ENCODE results near the gene RAPGEF5.

Gene RAPGEF5

DNA sequence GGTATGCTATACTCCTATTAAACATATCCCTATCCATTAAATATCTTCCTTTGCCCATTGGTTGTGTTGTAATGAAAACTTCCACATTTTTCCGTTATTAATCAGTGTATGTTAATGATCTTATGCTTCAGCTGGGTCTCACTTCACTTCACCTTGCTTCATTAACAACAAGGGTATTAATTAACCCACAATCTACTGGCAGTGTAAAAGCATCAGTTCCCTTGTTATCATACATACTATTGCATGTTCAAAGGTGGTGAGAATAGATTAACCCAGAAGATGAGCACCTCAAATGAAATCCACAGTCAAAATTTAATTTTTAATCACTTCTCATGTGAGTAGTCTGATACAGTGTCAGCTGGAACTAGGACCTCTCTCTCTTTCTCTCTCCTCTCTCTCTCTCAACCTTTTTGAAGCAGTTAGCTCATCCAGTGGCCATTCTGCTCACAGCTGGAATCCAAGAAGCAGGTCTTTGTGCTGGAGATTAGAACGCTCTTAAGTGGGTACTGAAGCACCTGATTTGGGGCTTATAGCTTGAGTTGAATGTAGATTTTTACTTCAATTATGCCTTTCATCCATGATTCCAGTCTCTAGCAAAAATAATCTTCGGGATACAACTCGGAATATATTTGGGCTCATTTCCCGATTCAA is 172.3 kb downstream of the RAPGEF5 start:
- DNase-seq: no peak

- no peak for DNase-seq
Observed at GRCh38 chr7:22183522-22184280, 173.3 kb downstream of the RAPGEF5 start.

GRCh38 chr7:22182149-22182548 is 174.8 kb downstream of the RAPGEF5 start:
- DNase-seq: no peak

GRCh38 chr7:22181663-22182062 is 175.3 kb downstream of the RAPGEF5 start:
- no peak for DNase-seq

DNA sequence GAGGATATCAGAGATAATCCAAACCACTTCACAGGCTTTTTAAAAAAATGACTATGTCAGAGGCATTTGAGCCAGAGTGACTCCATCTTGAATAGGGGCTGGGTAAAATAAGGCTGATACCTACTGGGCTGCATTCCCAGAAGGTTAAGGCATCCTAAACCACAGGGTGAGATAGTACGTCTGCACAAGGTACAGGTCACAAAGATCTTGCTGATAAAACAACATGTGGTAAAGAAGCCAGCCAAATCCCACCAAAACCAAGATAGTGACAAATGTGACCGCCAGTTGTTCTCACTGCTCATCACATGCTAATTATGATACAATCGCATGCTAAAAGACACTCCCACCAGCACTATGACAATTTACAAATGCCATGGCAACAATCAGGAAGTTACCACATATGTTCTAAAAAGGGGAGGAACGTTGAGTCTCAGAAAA is 177.5 kb downstream of the RAPGEF5 start:
- DNase-seq: no peak

- no peak for DNase-seq
Observed at GRCh38 chr7:22178735-22179134, 178.2 kb downstream of the RAPGEF5 start.

GRCh38 chr7:22176791-22177412 is 180.1 kb downstream of the RAPGEF5 start:
- DNase-seq: no peak

- no peak for DNase-seq
Observed at GRCh38 chr7:22174574-22174953, 182.4 kb downstream of the RAPGEF5 start.

DNA sequence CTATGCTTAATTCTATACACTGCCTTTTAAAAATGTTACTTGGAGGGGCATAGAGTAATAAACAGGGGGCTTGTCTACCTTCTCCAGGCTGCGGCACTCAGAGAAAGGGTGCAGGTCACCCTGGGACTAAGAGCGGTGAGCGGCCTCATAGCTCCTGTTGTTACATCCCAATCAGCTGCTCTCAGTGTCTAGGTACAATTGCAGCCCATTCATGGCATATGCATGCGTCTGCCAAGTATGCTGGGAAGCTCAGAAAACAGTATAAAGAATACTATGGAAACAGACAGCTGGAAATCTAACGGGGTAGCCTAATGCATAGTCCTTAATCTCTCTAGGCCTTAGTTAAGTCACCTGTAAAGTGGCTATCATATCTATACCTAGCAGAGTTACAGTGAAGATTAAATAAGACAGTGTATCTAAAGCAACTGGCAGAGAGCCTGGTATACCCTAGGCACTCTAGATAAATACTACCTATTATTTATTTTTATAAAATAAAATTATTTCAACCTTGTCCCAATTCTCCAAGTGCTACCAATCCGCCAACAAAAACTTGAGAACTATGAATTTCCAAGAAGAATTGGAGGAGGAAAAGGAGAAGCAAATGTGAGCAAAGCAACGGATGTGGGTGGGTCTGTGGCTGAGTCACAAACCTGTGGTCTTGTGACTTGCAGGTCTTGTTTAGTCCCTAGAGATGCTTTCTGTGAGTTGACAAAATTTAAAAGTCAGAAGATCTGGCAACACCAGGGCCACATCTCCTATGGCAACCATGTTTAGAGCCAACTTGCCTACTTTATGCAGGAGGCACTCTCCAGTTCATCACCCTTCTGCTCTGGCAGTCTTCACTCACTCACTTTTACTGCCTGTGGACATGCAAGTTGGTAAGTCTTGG is 183.0 kb downstream of the RAPGEF5 start:
- DNase-seq: no peak

DNA sequence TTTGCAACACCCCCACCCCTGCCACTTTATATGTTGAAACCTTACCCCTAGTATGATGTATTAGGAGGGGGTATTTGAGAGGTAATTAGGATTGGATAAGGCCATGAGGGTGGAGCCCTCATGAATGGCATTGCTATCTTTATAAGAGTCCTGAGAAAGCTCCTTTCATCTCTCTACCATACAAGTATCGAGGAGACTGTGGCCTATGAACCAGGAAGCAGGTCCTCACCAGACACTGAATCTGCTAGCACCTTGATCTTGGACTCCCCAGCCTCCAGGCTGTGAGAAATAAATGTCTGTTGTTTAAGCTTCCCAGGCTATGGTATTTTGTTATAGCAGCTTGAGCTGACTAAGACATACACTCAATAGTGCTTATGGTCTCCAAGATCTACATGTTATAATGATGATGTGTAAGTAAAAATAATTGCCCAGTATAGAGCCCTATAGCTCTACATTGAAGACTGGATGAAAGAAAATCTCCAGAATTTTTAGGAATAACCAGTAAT is 188.8 kb downstream of the RAPGEF5 start:
- DNase-seq: no peak

DNA sequence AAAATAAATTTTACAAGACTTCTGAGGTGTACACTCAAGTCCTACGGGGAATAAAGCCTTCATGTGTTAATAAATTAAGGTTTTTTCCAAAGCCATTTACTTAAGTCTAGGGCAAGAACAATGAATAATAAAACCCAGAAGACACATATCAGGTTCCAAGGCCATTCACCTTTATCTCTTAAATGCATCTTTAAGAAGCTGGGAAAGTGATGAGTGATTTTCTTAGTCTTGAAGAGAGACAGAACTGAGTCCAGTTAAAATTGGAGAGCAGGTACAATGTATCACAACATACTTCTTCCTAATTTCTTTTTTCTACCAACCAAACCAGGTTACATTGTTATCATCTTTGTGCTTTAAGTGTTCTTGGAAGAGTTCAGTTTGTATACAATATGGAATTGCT is 189.5 kb downstream of the RAPGEF5 start:
- DNase-seq: no peak

- DNase-seq: no peak
Observed at GRCh38 chr7:22166928-22167327, 190.0 kb downstream of the RAPGEF5 start.

- DNase-seq: no peak
Observed at GRCh38 chr7:22159341-22159740, 197.6 kb downstream of the RAPGEF5 start.

DNA sequence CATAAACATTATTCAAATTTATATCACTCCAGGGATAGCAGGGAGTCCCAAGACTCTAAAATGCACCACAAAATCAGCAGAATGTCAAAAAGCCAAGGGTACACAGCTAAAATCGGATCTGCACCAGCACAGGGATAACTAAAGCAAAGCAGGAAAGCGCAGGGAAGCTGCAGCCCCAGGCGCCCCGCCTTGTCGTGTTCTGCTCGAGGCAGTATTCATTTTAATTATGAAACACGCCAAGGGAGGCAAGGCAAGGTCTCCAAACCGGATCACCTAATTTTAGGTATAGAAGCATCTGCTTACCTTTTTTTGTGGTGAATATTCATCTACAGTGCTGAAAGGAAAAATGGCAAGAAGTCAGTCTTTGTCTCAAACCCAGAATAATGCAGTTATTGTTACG is 199.4 kb downstream of the RAPGEF5 start:
- no peak for DNase-seq

DNA sequence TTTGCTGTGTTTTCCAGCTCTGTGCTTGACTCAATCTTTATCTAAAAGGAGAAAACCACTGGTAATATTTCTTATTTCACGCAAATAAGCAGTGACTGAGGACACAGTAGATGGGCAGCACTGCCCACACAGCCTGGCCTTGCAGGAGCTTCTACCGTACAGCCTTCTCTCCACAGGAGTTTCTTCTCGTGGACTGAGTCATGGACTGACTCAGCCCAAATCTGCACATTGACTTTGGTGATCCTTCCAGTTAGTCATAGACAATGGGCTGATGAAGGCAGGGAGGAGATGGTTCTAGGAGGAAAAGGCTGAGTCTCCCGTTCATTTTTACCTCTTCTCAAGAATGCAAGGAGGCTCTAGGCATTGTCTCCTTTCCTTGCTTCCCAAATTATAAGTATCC is 200.7 kb downstream of the RAPGEF5 start:
- DNase-seq: no peak

DNA sequence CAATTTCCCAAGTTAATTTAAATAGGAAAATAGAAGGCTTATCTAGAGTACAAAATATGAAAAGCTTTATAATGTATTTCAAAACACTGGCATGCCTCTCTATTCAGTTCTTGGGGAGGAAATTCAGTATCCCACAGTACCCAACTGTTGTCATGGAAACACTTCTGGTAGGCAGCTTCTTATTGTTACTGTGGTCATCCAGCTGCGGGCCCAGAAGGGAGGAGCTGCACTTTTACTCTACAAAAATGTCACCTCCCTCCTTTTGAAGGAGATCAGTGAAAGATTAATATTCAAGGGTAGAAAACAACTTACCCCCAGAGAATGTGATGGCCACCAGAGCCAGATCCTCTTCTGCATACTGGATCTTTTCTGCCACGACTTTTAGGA is 202.8 kb downstream of the RAPGEF5 start:
- DNase-seq: no peak

DNA sequence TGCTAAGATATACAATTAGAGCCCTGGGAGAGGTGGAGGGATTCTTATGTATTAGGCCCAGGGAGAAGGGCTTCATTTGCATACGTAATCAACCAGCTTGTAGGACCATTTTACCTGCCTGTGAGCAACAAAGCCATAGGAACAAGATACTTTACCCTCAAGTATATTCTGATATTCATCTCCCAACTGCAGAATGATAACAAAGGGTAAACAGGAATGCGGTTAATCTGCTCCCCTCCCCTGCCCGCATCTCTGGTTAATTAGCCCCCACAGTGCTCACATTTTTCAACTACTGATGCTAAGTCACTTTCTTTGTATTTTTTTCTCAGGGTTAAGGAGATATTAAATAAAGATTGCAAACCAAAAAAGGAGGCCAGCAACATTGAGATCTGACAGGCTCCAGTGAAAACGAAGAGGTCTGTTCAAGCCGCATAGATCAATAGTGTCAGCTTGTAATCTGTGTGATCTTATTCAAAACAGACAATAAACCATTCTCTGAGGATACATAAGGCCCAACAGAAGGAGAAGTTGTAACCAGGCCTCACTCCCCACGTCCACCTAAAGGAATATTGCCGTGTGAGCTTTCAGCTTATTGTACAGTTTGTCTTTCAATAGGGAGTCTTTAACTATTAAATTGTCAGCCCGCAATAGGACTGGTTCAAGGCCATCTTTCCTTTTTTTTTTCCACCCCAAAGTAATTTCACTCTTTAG is 203.4 kb downstream of the RAPGEF5 start:
- DNase-seq: no peak

- no peak for DNase-seq
Observed at GRCh38 chr7:22152690-22153089, 204.3 kb downstream of the RAPGEF5 start.

GRCh38 chr7:22151901-22152300 is 205.1 kb downstream of the RAPGEF5 start:
- DNase-seq: no peak

GRCh38 chr7:22150221-22150620 is 206.7 kb downstream of the RAPGEF5 start:
- DNase-seq: no peak

- DNase-seq: no peak
Observed at GRCh38 chr7:22147868-22148267, 209.1 kb downstream of the RAPGEF5 start.

DNA sequence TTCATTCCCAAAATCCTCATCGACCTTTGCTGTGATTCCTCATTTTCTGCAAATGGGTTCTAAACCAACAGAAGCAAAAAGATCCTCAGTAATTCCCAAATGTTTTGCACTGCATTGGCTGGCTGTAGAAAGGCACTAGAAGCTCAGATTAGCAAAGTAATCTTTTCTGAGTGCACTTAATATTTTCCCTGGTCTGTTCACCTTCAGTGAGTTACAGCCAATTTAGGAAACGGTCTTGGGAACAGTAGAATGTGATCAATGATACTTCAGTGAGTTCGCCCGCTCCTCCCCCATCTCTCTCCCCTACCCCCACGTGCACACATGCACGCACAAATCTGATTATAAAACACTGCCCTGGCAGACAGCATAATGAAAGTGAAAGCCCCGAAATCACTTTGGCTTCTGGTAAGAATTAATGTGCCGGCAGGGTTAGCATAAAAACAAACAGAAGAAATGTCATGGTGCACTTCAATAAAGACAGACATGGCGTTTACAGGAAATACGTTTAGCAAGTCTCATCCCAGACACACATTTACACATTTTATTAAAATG is 209.9 kb downstream of the RAPGEF5 start:
- no peak for DNase-seq

Data from NCI-H446 treated with DMSO at 0.1 percent for 48 hours (cell line).